HCT116 (cell line): ENCODE data around the gene HTR7. TPM values are rescaled to one million over a fixed set of nuclear protein-coding genes. Genes with fewer than 3 reads are reported as not detected.
A peak's percentile ranks its signal among the peaks of the same experiment; 100 is the strongest.

Source experiments
- ATAC-seq: fragments of 200-7000 bp; cut with Tn5 transposase; 2 replicates; pipeline ENCODE4 v1.9.1; 2020; ENCODE audit warnings: mild to moderate bottlenecking, moderate library complexity
- BruUV-seq: library from RNA; stranded (reverse); fragments of 400-500 nt; replicated peaks from 2 replicates; lab custom pipeline; 2021; lab: Mats Ljungman, UMichigan
- CTCF ChIA-PET: fragments of 300-600 bp; sonication (Branson Sonifier 250); formaldehyde crosslinking; loops from one replicate; lab custom pipeline; 2021; ENCODE audit warnings: antibody characterized with exemption; lab: Charles Lee
- POLR2A ChIA-PET: fragments of 300-600, 350-600 bp; sonication (Branson Sonifier 250); formaldehyde crosslinking; loops from one replicate; lab custom pipeline; 2021; ENCODE audit warnings: antibody characterized with exemption; lab: Charles Lee
- RAD21 ChIA-PET, 2 experiments: fragments of 300-600 bp; sonication (Branson Sonifier 250); formaldehyde crosslinking; loops; one replicate each; lab custom pipeline; 2023; ENCODE audit warnings: low total read pairs in 2 of 2; ENCODE audit not compliant: uncharacterized antibody in 2 of 2, unreplicated experiment in 2 of 2, low non-redundant PET in 1 of 2; lab: Charles Lee
- DNase-seq: peaks from one replicate; pipeline ENCODE4 v3.0.0-alpha.2; 2010; ENCODE audit warnings: low read depth, low spot score
- H2AFZ ChIP-seq: fragments of 200-600 bp; shearing (Covaris generic), sonication (generic); 2 replicates; pipeline ENCODE4 v1.6.1; 2017; ENCODE audit warnings: low read depth, mixed run types, mixed read lengths, antibody characterized with exemption, low read length; ENCODE audit not compliant: poor library complexity, severe bottlenecking
- H3K27ac ChIP-seq: 2 replicates; pipeline ENCODE4 v1.5.1; 2012; ENCODE audit warnings: low read depth, low read length
- H3K27me3 ChIP-seq: fragments of 200-600 bp; sonication (generic); 2 replicates; pipeline ENCODE4 v1.6.1; 2016; ENCODE audit warnings: mixed run types, low read length, mixed read lengths; ENCODE audit not compliant: insufficient read depth
- H3K36me3 ChIP-seq, 2 experiments: fragments of 200-500 bp in 1 of 2; fragments of 200-600 bp in 1 of 2; sonication (Bioruptor generic) in 1 of 2; sonication (generic) in 1 of 2; 2 replicates each; pipeline versions ENCODE4 v1.5.1 to v1.6.1; 2014 to 2016; ENCODE audit warnings: low read length in 2 of 2, inconsistent platforms in 1 of 2, mixed read lengths in 1 of 2, mixed run types in 1 of 2; ENCODE audit not compliant: insufficient read depth in 2 of 2, control insufficient read depth in 1 of 2
- H3K4me1 ChIP-seq, 2 experiments: fragments of 200-600 bp in 1 of 2; sonication (generic) in 1 of 2; 2 replicates each; pipeline versions ENCODE4 v1.5.1 to v1.6.1; 2012 to 2017; ENCODE audit warnings: low read length in 2 of 2, inconsistent platforms in 1 of 2, mild to moderate bottlenecking in 1 of 2, mixed read lengths in 1 of 2, mixed run types in 1 of 2, moderate library complexity in 1 of 2; ENCODE audit not compliant: insufficient read depth in 2 of 2, control insufficient read depth in 1 of 2
- H3K4me2 ChIP-seq: fragments of 200-600 bp; sonication (generic); 2 replicates; pipeline ENCODE4 v1.6.1; 2017; ENCODE audit warnings: mixed run types, low read length, mixed read lengths
- H3K4me3 ChIP-seq, 2 experiments: fragments of 200-600 bp in 1 of 2; sonication (generic) in 1 of 2; replicated peaks in 1 of 2; 2 replicates each; pipeline ENCODE4 v1.5.1; 2011 to 2016; ENCODE audit warnings: low read length in 2 of 2, control low read depth in 1 of 2, low read depth in 1 of 2, mild to moderate bottlenecking in 1 of 2, mixed read lengths in 1 of 2, mixed run types in 1 of 2
- H3K79me2 ChIP-seq: fragments of 200-600 bp; sonication (generic); 2 replicates; pipeline ENCODE4 v1.6.1; 2017; ENCODE audit warnings: mild to moderate bottlenecking, mixed run types, low read length, moderate library complexity, mixed read lengths; ENCODE audit not compliant: insufficient read depth
- H3K9ac ChIP-seq: fragments of 200-600 bp; sonication (generic); 2 replicates; pipeline ENCODE4 v1.6.1; 2016; ENCODE audit warnings: low read length, mixed read lengths
- H3K9me2 ChIP-seq: fragments of 200-600 bp; sonication (generic), shearing (Covaris generic); 2 replicates; pipeline ENCODE4 v1.6.1; 2017; ENCODE audit warnings: mixed run types, mild to moderate bottlenecking, moderate library complexity; ENCODE audit not compliant: insufficient read depth
- H3K9me3 ChIP-seq, 2 experiments: fragments of 200-500 bp in 1 of 2; fragments of 200-600 bp in 1 of 2; sonication (Bioruptor generic) in 1 of 2; sonication (generic) in 1 of 2; 2 replicates each; pipeline ENCODE4 v1.6.1; 2014 to 2017; ENCODE audit warnings: low read length in 2 of 2, mixed read lengths in 2 of 2, inconsistent platforms in 1 of 2, low read depth in 1 of 2, mild to moderate bottlenecking in 1 of 2, mixed run types in 1 of 2, moderate library complexity in 1 of 2; ENCODE audit not compliant: control insufficient read depth in 1 of 2, insufficient read depth in 1 of 2
- H4K20me1 ChIP-seq: fragments of 200-600 bp; sonication (generic), shearing (Covaris generic); 2 replicates; pipeline ENCODE4 v1.6.1; 2017; ENCODE audit warnings: mixed run types, mild to moderate bottlenecking, moderate library complexity; ENCODE audit not compliant: insufficient read depth
- CEBPB ChIP-seq: IDR thresholded peaks from 2 replicates; pipeline ENCODE4 v1.6.1; 2012; ENCODE audit warnings: low read depth
- FOSL1 ChIP-seq: IDR thresholded peaks from 2 replicates; pipeline ENCODE4 v1.6.1; 2012; ENCODE audit warnings: low read depth
- POLR2A ChIP-seq: IDR thresholded peaks from 2 replicates; pipeline ENCODE4 v1.7.0; 2011; ENCODE audit warnings: borderline replicate concordance; ENCODE audit not compliant: insufficient read depth, insufficient read length; ENCODE audit errors: extremely low read depth
- YY1 ChIP-seq: IDR thresholded peaks from 2 replicates; pipeline ENCODE4 v1.6.1; 2011; ENCODE audit warnings: low read length, low read depth, moderate library complexity, mild to moderate bottlenecking; ENCODE audit not compliant: insufficient replicate concordance; ENCODE audit errors: extremely low read depth
- ZFX ChIP-seq: fragments of 450-650 bp; IDR thresholded peaks from 2 replicates; pipeline ENCODE4 v1.6.1; 2017
- intact Hi-C: fragments of 100-400 bp; cut with micrococcal nuclease; formaldehyde crosslinking; loops from 2 replicates; pipeline ENCODE4 v1.10.0; 2022
- total RNA-seq: library from RNA; stranded (reverse); gene quantifications from one replicate; pipeline ENCODE4 v1.2.1, GENCODE V29; 2021; ENCODE audit not compliant: unreplicated experiment
- TF ChIP-seq, protein P1 (sequence below): IDR thresholded peaks from 2 replicates; pipeline ENCODE4 v1.6.1; 2012
- TF ChIP-seq, protein P2 (sequence below): IDR thresholded peaks from 2 replicates; pipeline ENCODE4 v1.6.1; 2012; ENCODE audit warnings: low read depth

Gene HTR7
- total RNA-seq, 1 experiment from 2014 or later = 32.2 TPM

DNA sequence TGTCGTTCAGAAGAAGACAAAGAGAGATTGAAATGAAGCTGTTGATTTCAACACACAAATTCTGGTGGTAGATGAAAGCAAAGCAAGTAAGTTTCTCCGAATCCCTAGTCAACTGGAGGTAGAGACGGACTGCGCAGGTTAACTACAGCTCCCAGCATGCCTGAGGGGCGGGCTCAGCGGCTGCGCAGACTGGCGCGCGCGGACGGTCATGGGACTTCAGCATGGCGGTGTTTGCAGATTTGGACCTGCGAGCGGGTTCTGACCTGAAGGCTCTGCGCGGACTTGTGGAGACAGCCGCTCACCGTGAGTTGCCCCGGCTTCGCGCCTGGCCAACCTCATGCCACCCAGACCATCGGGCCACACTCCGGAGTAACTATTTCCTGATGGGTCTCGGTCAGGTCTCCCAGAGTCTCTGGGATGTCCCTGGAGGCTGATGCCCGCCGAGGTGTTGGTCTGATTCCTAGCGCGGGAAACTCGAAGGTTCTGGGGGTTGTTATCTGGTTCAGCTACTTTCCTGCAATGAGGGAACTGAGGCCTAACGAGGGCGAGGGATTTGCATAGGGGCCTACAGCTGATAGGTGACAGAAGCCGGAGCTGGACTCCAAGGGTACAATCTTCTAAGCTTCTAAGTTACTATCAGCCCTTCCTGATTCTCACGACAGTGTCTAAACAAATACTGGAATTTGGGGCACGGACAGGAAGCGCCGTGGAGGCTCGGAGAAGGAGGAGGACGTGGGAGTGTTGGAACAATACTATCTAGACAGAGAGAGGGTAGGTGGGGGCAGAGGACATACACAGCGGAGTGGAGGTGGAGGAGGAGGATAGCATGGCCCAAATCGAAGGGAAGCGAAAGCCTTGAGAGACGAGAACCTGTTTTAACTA, 14.2 kb upstream of the HTR7 start, which contains the start of gene RPP30 (continued):
- TF ChIP-seq, protein P1, sequence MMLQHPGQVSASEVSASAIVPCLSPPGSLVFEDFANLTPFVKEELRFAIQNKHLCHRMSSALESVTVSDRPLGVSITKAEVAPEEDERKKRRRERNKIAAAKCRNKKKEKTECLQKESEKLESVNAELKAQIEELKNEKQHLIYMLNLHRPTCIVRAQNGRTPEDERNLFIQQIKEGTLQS = no peak
- TF ChIP-seq CEBPB (no peak), POLR2A (peak; percentile 40), FOSL1 (no peak), ZFX (no peak)
- TF ChIP-seq, all 23 proteins: peak for 7

DNA sequence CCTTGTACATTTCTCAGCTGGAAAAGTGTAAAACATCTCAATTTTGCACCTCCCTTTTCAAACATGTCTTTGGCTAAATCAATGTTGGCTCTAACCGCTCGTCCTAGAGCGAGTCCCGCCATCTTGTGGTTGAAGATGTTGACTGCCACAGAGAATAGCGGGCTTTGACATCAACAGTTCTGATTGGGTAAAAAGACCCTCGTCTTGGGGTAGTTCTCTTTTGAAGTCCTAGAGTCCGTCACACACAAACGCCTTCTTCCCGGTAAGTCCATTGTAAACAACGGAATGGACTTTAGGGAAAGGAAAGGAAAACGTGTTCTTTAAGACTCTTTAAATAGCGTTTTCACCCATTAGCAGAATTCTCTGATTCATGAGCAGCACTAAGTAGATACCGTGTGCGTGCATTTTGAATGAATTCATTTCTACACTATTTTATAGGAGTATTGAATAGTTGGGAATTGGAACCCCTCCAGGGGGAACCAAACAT, 13.5 kb upstream of the HTR7 start:
- Histone ChIP-seq H3K27ac (no peak overlapping the region), H3K27me3 (no peaks in the 10 kb centered on the region), H3K9ac (peak overlapping the region; percentile 75), H2AFZ (peak overlapping the region; percentile 78), H4K20me1 (no peaks in the 10 kb centered on the region), H3K36me3 (peaks cover 9 to 10% of the 10 kb centered on the region in 2 experiments; a peak in 3 of 4 replicates), H3K4me1 (peaks cover 6 to 17% of the 10 kb centered on the region in 2 experiments; a peak in 3 of 4 replicates), H3K4me3 (peak overlapping the region; percentile 86 to 92), H3K9me2 (no peaks in the 10 kb centered on the region), H3K79me2 (peaks cover 38% of the 10 kb centered on the region), H3K9me3 (peaks cover 0 to 7% of the 10 kb centered on the region in 2 experiments; a peak in 2 of 4 replicates), H3K4me2 (peak overlapping the region; percentile 83)
- intact Hi-C loops = no loop called here
- ChIA-PET CTCF (interaction anchor here (1.0 kb wide), 2 partner anchors 9 to 425 kb away, joined by 4 to 7 read pairs; no protein-coding TSS in a partner anchor), POLR2A (no interaction called here), RAD21 (no interaction called here)
- TF ChIP-seq, protein P1 = no peak
- TF ChIP-seq YY1 = no peak
- TF ChIP-seq, protein P2, sequence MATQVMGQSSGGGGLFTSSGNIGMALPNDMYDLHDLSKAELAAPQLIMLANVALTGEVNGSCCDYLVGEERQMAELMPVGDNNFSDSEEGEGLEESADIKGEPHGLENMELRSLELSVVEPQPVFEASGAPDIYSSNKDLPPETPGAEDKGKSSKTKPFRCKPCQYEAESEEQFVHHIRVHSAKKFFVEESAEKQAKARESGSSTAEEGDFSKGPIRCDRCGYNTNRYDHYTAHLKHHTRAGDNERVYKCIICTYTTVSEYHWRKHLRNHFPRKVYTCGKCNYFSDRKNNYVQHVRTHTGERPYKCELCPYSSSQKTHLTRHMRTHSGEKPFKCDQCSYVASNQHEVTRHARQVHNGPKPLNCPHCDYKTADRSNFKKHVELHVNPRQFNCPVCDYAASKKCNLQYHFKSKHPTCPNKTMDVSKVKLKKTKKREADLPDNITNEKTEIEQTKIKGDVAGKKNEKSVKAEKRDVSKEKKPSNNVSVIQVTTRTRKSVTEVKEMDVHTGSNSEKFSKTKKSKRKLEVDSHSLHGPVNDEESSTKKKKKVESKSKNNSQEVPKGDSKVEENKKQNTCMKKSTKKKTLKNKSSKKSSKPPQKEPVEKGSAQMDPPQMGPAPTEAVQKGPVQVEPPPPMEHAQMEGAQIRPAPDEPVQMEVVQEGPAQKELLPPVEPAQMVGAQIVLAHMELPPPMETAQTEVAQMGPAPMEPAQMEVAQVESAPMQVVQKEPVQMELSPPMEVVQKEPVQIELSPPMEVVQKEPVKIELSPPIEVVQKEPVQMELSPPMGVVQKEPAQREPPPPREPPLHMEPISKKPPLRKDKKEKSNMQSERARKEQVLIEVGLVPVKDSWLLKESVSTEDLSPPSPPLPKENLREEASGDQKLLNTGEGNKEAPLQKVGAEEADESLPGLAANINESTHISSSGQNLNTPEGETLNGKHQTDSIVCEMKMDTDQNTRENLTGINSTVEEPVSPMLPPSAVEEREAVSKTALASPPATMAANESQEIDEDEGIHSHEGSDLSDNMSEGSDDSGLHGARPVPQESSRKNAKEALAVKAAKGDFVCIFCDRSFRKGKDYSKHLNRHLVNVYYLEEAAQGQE = no peak
- no peak for DNase-seq
- peak; percentile 14 for ATAC-seq
- BruUV-seq = no TSS peak
